ENCODE data around the gene BPIFB2. TPM values are rescaled to one million over a fixed set of nuclear protein-coding genes. Genes with fewer than 3 reads are reported as not detected.

BPIFB2 gene
- polyA plus RNA-seq, 3 donors, result not detected

DNA sequence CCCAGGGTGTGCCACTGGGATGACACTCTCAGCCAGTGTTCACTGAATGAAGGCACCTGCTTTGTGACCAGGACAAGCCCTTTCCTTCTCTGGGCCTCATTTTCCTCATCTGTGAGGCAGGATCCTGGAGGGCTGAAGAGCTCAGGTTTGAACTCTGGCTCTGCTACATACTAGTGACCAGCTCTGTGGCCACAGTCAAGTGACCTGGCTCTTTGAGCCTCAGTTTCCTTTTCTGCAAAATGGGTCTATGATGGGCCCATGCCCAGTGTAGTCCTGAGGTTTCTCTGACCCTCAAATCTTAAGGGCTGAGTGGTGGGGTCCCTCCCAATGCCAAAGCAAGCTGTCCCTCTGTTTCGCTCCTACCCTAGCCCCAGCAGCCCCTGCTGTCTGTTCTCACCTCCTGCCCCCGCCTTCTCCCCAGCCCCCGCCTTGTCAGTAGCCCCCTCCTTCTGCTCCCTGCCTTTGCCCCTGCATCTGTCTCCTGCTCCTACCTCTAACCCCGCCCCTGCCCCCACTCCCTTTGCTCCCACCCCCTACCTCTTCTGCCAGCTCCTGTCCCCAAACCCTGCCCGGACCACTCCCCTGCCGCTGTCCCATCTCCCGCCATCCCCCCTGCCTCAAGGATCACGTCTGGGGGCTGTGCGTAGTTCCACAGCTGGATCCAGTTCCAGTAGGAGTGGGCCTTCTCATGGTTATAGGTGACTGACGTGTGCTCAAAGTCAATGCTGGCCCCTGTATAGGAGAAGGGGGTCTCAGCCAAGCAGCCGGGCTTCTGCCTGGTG is 20.3 kb upstream of the BPIFB2 start:
- H3K27ac Mint-ChIP-seq, result no peak overlapping the region
- no peak overlapping the region for H3K4me3 ChIP-seq (replicated peaks in 1 of 3; ENCODE audit: low read depth in 2 of 3, low read length in 3 of 3)
- H4K20me1 ChIP-seq (ENCODE audit: insufficient read depth, low read length), result no peaks in the 10 kb centered on the region
- no peaks in the 10 kb centered on the region for H3K4me1 Mint-ChIP-seq
- no peak overlapping the region for H3K4me3 Mint-ChIP-seq
- 96% methylated on average over 3 of the region's 11 CpGs for WGBS (ENCODE audit: insufficient coverage)
- no peaks in the 10 kb centered on the region for H3K4me1 ChIP-seq (ENCODE audit: control insufficient read depth in 1 of 2, insufficient read depth in 2 of 2, low read length in 2 of 2)
- intact Hi-C loops (cut with micrococcal nuclease), result no loop called here
- H3K9me3 Mint-ChIP-seq, result no peaks in the 10 kb centered on the region
- no peak for DNase-seq
- H3K27me3 Mint-ChIP-seq (ENCODE audit: low read depth in 3 of 3), result peaks cover 0 to 3% (median 3%) of the 10 kb centered on the region in 3 donors
- H3K27ac ChIP-seq (ENCODE audit: low read depth in 1 of 2, low read length in 2 of 2), result no peak overlapping the region
- no peak overlapping the region for H3K9ac ChIP-seq (ENCODE audit: insufficient read depth, low read length, poor library complexity, severe bottlenecking)
- H3K36me3 Mint-ChIP-seq, result no peaks in the 10 kb centered on the region
- H3K9me3 ChIP-seq (replicated peaks in 1 of 2; ENCODE audit: control insufficient read depth in 1 of 2, insufficient read depth in 1 of 2, low read length in 2 of 2), result no peaks in the 10 kb centered on the region
- no peaks in the 10 kb centered on the region for H3K36me3 ChIP-seq (replicated peaks in 1 of 2; ENCODE audit: control insufficient read depth in 1 of 2, insufficient read depth in 2 of 2, low read length in 2 of 2)
- no peak overlapping the region for H2AFZ ChIP-seq (ENCODE audit: insufficient read depth, low read depth, low read length, poor library complexity, severe bottlenecking)
- H3K4me2 ChIP-seq (replicated peaks; ENCODE audit: extremely low read depth, low read length, poor library complexity, severe bottlenecking), result no peak overlapping the region
- H3K79me2 ChIP-seq (ENCODE audit: insufficient read depth, low read length), result no peaks in the 10 kb centered on the region
- TF ChIP-seq CTCF (IDR thresholded peaks at IDR 0.05), result no peak
- H3K27me3 ChIP-seq (ENCODE audit: control insufficient read depth in 2 of 2, insufficient read depth in 2 of 2, low read length in 2 of 2), result no peaks in the 10 kb centered on the region

- TF ChIP-seq CTCF (IDR thresholded peaks at IDR 0.05), result no peak
- Histone ChIP-seq H3K79me2 (ENCODE audit: insufficient read depth, low read length) (no peaks in the 10 kb centered on the region), H3K4me1 (ENCODE audit: control insufficient read depth in 1 of 2, insufficient read depth in 2 of 2, low read length in 2 of 2) (no peaks in the 10 kb centered on the region), H3K27ac (ENCODE audit: low read depth in 1 of 2, low read length in 2 of 2) (no peak overlapping the region), H3K36me3 (replicated peaks in 1 of 2; ENCODE audit: control insufficient read depth in 1 of 2, insufficient read depth in 2 of 2, low read length in 2 of 2) (no peaks in the 10 kb centered on the region), H4K20me1 (ENCODE audit: insufficient read depth, low read length) (no peaks in the 10 kb centered on the region), H3K9me3 (replicated peaks in 1 of 2; ENCODE audit: control insufficient read depth in 1 of 2, insufficient read depth in 1 of 2, low read length in 2 of 2) (no peaks in the 10 kb centered on the region), H2AFZ (ENCODE audit: insufficient read depth, low read depth, low read length, poor library complexity, severe bottlenecking) (no peak overlapping the region), H3K9ac (ENCODE audit: insufficient read depth, low read length, poor library complexity, severe bottlenecking) (no peak overlapping the region), H3K4me2 (replicated peaks; ENCODE audit: extremely low read depth, low read length, poor library complexity, severe bottlenecking) (no peak overlapping the region), H3K27me3 (ENCODE audit: control insufficient read depth in 2 of 2, insufficient read depth in 2 of 2, low read length in 2 of 2) (no peaks in the 10 kb centered on the region), H3K4me3 (replicated peaks in 1 of 3; ENCODE audit: low read depth in 2 of 3, low read length in 3 of 3) (no peak overlapping the region)
- Mint-ChIP-seq H3K4me1 (no peaks in the 10 kb centered on the region), H3K36me3 (no peaks in the 10 kb centered on the region), H3K9me3 (no peaks in the 10 kb centered on the region), H3K27me3 (ENCODE audit: low read depth in 3 of 3) (peaks cover 0 to 3% (median 3%) of the 10 kb centered on the region in 3 donors), H3K27ac (no peak overlapping the region), H3K4me3 (no peak overlapping the region)
- WGBS (ENCODE audit: insufficient coverage), result 77% methylated on average over 15 of the region's 16 CpGs
- peak in 1 of 3 donors; percentile 24 for DNase-seq
- intact Hi-C loops (cut with micrococcal nuclease), result no loop called here
Observed at GRCh38 chr20:32988008-32988407, 19.5 kb upstream of the BPIFB2 start.

Data from CD14-positive monocyte (primary cell).